GM10248 (cell line): Measurements from ENCODE around the gene LRRC3.

Experiments used
- CTCF ChIA-PET: fragments of 300-600 bp; sonication (Branson Sonifier 250); formaldehyde crosslinking; extraction: SDS; loops from one replicate; lab custom pipeline; 2021; ENCODE audit warnings: antibody characterized with exemption; lab: Yijun Ruan, JAX
- POLR2A ChIA-PET: fragments of 350-650 bp; sonication (Branson Sonifier 250); formaldehyde crosslinking; extraction: SDS; loops from one replicate; lab custom pipeline; 2020; ENCODE audit warnings: antibody characterized with exemption; lab: Yijun Ruan, JAX
- DNase-seq: peaks from one replicate; pipeline ENCODE4 v3.0.0; 2012; ENCODE audit errors: extremely low spot score
- TF ChIP-seq, protein P1 (sequence below): IDR thresholded peaks from 2 replicates; pipeline ENCODE4 v1.5.1; 2012; ENCODE audit warnings: mild to moderate bottlenecking, low read depth; ENCODE audit errors: extremely low read depth, missing control alignments, control extremely low read depth

Gene LRRC3

DNA sequence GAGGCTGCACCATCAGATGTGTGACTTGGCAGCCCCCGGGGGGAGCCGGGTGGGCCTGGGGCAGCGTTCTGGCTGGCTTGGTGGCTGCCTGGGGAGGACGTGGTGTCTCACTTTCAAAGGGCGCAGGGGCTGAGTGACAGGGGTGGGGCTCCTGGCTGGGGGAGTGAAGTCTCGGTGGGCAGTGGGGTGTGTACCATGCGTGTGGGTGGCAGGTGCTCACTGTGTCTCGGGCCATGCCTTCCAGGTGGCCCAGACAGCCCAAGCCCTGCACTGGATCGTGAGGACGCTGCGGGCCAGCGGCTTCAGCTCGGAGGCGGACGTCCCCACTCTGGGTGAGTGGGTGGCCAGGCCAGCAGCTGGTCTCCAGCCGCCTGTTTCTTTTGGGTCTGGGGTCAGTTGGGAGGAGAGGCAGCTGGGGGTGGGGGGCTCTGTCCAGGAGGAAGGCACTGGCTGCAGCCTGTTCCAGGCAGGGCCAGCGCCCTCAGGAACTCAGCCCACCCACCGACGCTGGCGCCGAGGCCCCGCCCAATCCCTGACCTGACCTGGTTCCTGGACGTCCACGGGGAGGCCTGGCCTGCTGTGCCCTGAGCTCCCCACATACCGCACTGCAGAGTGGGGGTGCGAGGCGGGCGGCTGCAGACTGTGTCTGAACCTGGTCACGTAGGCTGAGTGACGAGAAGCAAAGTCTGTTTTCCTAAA, 30.6 kb upstream of the LRRC3 start:
- CTCF ChIA-PET, result no interaction called here
- POLR2A ChIA-PET, result no interaction called here
- DNase-seq, result no peak
- TF ChIP-seq, protein P1, sequence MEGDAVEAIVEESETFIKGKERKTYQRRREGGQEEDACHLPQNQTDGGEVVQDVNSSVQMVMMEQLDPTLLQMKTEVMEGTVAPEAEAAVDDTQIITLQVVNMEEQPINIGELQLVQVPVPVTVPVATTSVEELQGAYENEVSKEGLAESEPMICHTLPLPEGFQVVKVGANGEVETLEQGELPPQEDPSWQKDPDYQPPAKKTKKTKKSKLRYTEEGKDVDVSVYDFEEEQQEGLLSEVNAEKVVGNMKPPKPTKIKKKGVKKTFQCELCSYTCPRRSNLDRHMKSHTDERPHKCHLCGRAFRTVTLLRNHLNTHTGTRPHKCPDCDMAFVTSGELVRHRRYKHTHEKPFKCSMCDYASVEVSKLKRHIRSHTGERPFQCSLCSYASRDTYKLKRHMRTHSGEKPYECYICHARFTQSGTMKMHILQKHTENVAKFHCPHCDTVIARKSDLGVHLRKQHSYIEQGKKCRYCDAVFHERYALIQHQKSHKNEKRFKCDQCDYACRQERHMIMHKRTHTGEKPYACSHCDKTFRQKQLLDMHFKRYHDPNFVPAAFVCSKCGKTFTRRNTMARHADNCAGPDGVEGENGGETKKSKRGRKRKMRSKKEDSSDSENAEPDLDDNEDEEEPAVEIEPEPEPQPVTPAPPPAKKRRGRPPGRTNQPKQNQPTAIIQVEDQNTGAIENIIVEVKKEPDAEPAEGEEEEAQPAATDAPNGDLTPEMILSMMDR, result no peak

DNA sequence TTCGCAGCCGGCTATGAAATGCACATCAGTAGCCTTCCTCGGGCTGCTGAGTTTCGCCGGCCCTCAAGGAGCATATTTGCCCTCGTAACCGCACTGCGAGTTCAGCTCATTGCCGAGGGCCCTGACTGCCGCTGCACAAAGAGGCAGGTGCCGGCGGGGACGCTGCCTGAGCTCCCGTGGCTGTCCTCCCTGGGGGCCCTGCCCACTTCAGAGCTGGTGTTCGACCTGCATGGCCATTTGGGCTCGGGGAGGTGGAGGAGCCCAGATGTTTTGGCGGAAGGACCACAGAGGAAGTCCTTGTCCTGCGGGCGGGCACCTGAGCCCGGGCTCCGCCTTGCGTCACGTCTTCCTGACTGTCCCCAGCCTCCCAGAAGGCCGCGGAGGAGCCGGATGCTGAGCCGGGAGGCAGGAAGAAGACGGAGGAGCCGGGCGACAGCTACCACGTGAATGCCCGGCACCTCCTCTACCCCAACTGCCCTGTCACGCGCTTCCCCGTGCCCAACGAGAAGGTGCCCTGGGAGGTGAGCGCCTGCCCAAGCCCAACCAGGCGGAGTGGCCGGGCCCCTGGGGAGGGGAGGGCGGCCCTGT, 29.9 kb upstream of the LRRC3 start:
- ChIA-PET POLR2A (no interaction called here), CTCF (no interaction called here)
- DNase-seq, result no peak
- TF ChIP-seq, protein P1, result no peak

DNA sequence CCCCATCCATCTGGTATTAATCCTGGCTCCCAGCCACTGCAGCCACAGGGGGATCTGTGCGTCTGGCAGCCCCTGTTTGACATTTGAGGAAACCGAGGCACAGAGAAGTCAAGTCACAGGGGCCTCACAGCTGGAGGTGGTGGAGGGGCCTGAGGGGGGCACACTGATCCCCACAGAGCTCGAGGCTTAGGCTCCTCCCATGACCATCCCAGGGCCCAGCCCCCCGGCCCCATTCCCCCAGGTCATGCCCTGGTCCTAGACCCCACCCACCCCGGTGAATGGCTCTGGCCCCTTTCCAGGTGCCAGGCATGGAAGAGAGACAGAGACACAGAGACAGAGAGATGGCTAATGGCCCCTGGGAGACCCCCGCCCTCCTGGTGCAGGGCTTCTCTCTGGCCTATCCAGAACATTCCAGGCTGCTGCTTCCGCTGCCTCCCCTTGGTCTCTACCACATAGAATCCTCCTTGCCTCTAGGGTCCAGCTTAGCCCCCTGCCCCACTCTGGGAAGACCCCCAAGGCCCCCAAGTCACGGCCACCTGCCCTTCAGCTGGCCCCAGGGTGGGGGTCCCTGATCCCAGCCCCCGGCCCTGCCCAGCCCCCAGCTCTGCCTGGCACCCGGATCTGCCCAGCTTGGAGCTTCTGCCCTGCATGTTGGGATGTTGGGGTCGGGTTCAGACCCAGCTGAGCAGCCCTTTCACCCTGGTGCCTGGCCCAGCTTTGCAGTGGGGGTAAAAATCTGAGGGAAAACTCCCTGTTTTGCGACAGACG, 29.2 kb upstream of the LRRC3 start:
- no peak for DNase-seq
- POLR2A ChIA-PET, result no interaction called here
- TF ChIP-seq, protein P1, result no peak
- CTCF ChIA-PET, result no interaction called here

DNA sequence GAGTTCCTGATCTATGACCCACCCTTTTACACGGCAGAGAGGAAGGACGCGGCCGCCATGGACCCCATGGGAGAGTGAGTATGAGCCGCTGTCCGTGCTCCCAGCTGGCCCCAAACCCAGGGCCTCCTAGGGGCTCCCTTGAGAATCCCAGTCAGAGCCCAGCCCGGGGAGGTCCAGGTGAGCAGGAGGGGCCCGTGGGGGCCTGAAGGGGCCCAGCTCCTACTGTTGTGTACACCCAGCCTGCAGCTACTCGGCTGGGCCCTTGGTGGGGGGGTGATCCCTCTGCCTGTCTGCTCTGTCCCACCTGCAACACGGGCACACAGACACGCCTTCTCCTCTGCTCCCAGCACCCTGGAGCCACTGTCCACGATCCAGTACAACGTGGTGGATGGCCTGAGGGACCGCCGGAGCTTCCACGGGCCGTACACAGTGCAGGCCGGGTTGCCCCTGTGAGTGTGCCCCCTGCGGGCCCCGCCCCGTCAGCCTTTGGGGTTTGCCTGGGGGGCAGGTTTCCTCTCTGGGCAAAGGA, 28.6 kb upstream of the LRRC3 start:
- ChIA-PET POLR2A (no interaction called here), CTCF (no interaction called here)
- no peak for DNase-seq
- TF ChIP-seq, protein P1, result no peak

DNA sequence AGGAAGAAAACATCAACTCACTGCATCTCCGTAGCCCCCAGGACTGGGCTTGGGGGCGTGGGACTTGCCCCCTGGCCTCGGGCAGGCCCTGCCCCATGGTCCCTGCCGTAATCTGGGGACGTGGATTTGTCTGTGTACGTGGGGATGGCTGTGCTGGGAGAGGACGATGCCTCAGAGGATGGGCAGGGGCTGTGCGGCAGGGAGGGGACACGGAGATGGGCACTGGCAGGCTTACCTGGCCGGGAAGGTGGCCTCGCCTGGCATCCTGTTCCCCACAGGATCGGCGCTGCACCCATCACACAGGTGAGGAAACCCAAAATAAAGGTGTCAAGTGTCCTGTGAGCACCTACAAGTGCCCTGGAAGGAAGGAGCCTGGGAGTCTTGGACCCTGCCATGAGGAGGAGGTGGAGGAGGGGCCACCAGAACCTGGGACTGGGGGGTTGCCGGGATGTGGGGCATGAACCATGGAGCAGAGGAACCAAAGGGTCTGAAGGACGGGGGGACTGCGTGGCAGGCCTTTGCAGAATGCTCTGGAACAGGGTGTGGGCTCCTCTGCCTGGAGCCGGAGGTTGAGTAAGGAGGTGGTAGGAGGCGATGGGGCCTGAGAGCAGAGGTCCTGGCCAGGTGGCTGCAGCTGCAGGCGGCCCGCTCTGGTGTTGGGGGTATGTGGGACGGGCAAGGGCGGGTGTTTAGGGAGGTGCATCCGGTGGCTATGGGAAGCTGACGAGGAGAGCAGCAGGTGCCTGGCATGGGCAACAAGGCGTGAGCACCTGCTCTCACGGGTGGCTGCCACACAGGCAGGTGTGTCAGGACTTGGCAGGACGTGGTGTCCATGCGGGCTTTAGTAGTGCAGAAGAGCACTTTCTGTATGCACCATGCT, 27.8 kb upstream of the LRRC3 start:
- DNase-seq, result no peak
- CTCF ChIA-PET, result no interaction called here
- POLR2A ChIA-PET, result no interaction called here
- TF ChIP-seq, protein P1, result no peak
